SK-N-SH treated with all-trans-retinoic acid at 6 μM for 48 hours (cell line): ENCODE results near the gene MAGEA11.
"Not testable (repeated sequence)": the region's sequence is repeated elsewhere in the genome, so short reads cannot be mapped to it uniquely, and the experiment has no call there.

Source experiments
- ATAC-seq: fragments of 200-7000 bp; cut with Tn5 transposase; 3 replicates; pipeline ENCODE4 v1.9.1; 2020; ENCODE audit warnings: mild to moderate bottlenecking, moderate library complexity
- ARNTL ChIP-seq: fragments of 450-650 bp; formaldehyde crosslinking; IDR thresholded peaks from 2 replicates; pipeline ENCODE4 v1.5.0; 2020; ENCODE audit warnings: low read depth, mild to moderate bottlenecking, moderate library complexity, borderline replicate concordance
- CSDC2 ChIP-seq: fragments of 250-450 bp; sonication (Bioruptor Pico); IDR thresholded peaks from 2 replicates; pipeline ENCODE4 v1.5.0; 2020; ENCODE audit warnings: mild to moderate bottlenecking, moderate library complexity
- ESRRG ChIP-seq: fragments of 250-450 bp; sonication (Bioruptor Pico); IDR thresholded peaks from 2 replicates; pipeline ENCODE4 v1.6.1; 2021; ENCODE audit warnings: mild to moderate bottlenecking
- GLIS3 ChIP-seq: fragments of 250-450 bp; sonication (Bioruptor Pico); IDR thresholded peaks from 2 replicates; pipeline ENCODE4 v1.5.0; 2020; ENCODE audit warnings: mild to moderate bottlenecking, moderate library complexity
- ISL1 ChIP-seq: fragments of 250-450 bp; sonication (Bioruptor Pico); IDR thresholded peaks from 2 replicates; pipeline ENCODE4 v2.1.2; 2022; ENCODE audit warnings: mild to moderate bottlenecking, moderate library complexity
- OSR1 ChIP-seq: fragments of 250-450 bp; sonication (Bioruptor Pico); IDR thresholded peaks from 2 replicates; pipeline ENCODE4 v1.8.0; 2022; ENCODE audit warnings: moderate library complexity, mild to moderate bottlenecking, inconsistent platforms
- PPARA ChIP-seq: fragments of 250-450 bp; sonication (Bioruptor Pico); IDR thresholded peaks from 2 replicates; pipeline ENCODE4 v1.5.0; 2020; ENCODE audit warnings: mild to moderate bottlenecking, borderline replicate concordance
- RARB ChIP-seq: fragments of 250-450 bp; sonication (Bioruptor Pico); IDR thresholded peaks from 2 replicates; pipeline ENCODE4 v1.8.0; 2021; ENCODE audit warnings: mild to moderate bottlenecking, moderate library complexity
- SNAI2 ChIP-seq: fragments of 250-450 bp; sonication (Bioruptor Pico); IDR thresholded peaks from 2 replicates; pipeline ENCODE4 v1.5.0; 2020; ENCODE audit warnings: mild to moderate bottlenecking, moderate library complexity
- TCF4 ChIP-seq: fragments of 250-450 bp; sonication (Bioruptor Pico); IDR thresholded peaks from 2 replicates; pipeline ENCODE4 v1.8.0; 2021; ENCODE audit warnings: mild to moderate bottlenecking, moderate library complexity, borderline replicate concordance
- ZC3H10 ChIP-seq: fragments of 250-450 bp; sonication (Bioruptor Pico); IDR thresholded peaks from 2 replicates; pipeline ENCODE4 v1.5.1; 2021; ENCODE audit warnings: mild to moderate bottlenecking, moderate library complexity
- ZFP3 ChIP-seq: fragments of 250-450 bp; sonication (Bioruptor Pico); IDR thresholded peaks from 2 replicates; pipeline ENCODE4 v1.5.0; 2020; ENCODE audit warnings: mild to moderate bottlenecking, moderate library complexity
- ZFP30 ChIP-seq: fragments of 450-650 bp; formaldehyde crosslinking; IDR thresholded peaks from 2 replicates; pipeline ENCODE4 v1.5.0; 2022; ENCODE audit warnings: mild to moderate bottlenecking, moderate library complexity
- ZNF565 ChIP-seq: fragments of 450-650 bp; formaldehyde crosslinking; conservative IDR thresholded peaks from 2 replicates; pipeline ENCODE4 v1.5.0; 2020; ENCODE audit warnings: low read depth, mild to moderate bottlenecking, moderate library complexity
- ZNF70 ChIP-seq: fragments of 450-650 bp; formaldehyde crosslinking; IDR thresholded peaks from 2 replicates; pipeline ENCODE4 v1.5.0; 2020; ENCODE audit warnings: mild to moderate bottlenecking, moderate library complexity
- ZNF8 ChIP-seq: fragments of 450-650 bp; formaldehyde crosslinking; IDR thresholded peaks from 2 replicates; pipeline ENCODE4 v1.5.0; 2020; ENCODE audit warnings: mild to moderate bottlenecking, moderate library complexity
- TF ChIP-seq, protein P1 (sequence below): fragments of 250-450 bp; sonication (Bioruptor Pico); IDR thresholded peaks from 2 replicates; pipeline ENCODE4 v1.5.1; 2021; ENCODE audit warnings: mild to moderate bottlenecking, moderate library complexity
- TF ChIP-seq, protein P2 (sequence below): fragments of 250-450 bp; sonication (Bioruptor Pico); IDR thresholded peaks from 2 replicates; pipeline ENCODE4 v1.8.0; 2021; ENCODE audit warnings: low read depth, mild to moderate bottlenecking, moderate library complexity, borderline replicate concordance
- TF ChIP-seq, protein P3 (sequence below): fragments of 250-450 bp; sonication (Bioruptor Pico); IDR thresholded peaks from 2 replicates; pipeline ENCODE4 v1.5.0; 2020; ENCODE audit warnings: mild to moderate bottlenecking, moderate library complexity
- TF ChIP-seq, protein P4 (sequence below): fragments of 250-450 bp; sonication (Bioruptor Pico); IDR thresholded peaks from 2 replicates; pipeline ENCODE4 v1.5.1; 2020; ENCODE audit warnings: low read depth, mild to moderate bottlenecking, moderate library complexity

Gene MAGEA11

DNA sequence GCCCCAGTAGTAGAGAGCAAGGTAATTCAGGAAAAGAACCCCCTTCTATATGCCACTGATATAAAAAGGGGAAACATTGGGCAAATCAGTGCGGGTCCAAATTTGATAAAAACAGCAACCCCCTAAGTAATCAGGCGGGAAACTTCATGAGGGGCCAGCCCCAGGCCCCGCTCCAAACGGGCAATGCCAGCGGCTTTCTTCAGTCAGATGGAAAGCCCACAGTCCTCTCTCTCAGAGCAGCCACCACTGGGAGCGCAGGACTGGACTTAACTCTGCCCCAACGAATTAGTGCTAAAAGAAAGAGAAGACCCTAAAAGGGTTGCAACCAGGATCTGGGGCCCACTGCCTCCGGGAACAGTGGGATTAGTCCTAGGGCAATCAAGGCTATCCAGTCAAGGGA is 9.9 kb downstream of the MAGEA11 start:
- ATAC-seq: no peak
- TF ChIP-seq ZNF70 (CRISPR knock-in tag) (no peak), ZC3H10 (CRISPR knock-in tag) (no peak), CSDC2 (no peak), SNAI2 (CRISPR knock-in tag) (no peak), ZNF8 (no peak), ZNF565 (CRISPR knock-in tag) (no peak), ISL1 (no peak), GLIS3 (CRISPR knock-in tag) (no peak), PPARA (no peak), TCF4 (CRISPR knock-in tag) (no peak), RARB (no peak), ZFP30 (CRISPR knock-in tag) (no peak), ZFP3 (CRISPR knock-in tag) (no peak), ESRRG (CRISPR knock-in tag) (no peak), ARNTL (CRISPR knock-in tag) (no peak), OSR1 (CRISPR knock-in tag) (no peak)
- TF ChIP-seq, protein P1, sequence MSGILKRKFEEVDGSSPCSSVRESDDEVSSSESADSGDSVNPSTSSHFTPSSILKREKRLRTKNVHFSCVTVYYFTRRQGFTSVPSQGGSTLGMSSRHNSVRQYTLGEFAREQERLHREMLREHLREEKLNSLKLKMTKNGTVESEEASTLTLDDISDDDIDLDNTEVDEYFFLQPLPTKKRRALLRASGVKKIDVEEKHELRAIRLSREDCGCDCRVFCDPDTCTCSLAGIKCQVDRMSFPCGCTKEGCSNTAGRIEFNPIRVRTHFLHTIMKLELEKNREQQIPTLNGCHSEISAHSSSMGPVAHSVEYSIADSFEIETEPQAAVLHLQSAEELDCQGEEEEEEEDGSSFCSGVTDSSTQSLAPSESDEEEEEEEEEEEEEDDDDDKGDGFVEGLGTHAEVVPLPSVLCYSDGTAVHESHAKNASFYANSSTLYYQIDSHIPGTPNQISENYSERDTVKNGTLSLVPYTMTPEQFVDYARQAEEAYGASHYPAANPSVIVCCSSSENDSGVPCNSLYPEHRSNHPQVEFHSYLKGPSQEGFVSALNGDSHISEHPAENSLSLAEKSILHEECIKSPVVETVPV (CRISPR knock-in tag): no peak
- TF ChIP-seq, protein P2, sequence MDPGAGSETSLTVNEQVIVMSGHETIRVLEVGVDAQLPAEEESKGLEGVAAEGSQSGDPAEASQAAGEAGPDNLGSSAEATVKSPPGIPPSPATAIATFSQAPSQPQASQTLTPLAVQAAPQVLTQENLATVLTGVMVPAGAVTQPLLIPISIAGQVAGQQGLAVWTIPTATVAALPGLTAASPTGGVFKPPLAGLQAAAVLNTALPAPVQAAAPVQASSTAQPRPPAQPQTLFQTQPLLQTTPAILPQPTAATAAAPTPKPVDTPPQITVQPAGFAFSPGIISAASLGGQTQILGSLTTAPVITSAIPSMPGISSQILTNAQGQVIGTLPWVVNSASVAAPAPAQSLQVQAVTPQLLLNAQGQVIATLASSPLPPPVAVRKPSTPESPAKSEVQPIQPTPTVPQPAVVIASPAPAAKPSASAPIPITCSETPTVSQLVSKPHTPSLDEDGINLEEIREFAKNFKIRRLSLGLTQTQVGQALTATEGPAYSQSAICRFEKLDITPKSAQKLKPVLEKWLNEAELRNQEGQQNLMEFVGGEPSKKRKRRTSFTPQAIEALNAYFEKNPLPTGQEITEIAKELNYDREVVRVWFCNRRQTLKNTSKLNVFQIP: no peak
- TF ChIP-seq, protein P3, sequence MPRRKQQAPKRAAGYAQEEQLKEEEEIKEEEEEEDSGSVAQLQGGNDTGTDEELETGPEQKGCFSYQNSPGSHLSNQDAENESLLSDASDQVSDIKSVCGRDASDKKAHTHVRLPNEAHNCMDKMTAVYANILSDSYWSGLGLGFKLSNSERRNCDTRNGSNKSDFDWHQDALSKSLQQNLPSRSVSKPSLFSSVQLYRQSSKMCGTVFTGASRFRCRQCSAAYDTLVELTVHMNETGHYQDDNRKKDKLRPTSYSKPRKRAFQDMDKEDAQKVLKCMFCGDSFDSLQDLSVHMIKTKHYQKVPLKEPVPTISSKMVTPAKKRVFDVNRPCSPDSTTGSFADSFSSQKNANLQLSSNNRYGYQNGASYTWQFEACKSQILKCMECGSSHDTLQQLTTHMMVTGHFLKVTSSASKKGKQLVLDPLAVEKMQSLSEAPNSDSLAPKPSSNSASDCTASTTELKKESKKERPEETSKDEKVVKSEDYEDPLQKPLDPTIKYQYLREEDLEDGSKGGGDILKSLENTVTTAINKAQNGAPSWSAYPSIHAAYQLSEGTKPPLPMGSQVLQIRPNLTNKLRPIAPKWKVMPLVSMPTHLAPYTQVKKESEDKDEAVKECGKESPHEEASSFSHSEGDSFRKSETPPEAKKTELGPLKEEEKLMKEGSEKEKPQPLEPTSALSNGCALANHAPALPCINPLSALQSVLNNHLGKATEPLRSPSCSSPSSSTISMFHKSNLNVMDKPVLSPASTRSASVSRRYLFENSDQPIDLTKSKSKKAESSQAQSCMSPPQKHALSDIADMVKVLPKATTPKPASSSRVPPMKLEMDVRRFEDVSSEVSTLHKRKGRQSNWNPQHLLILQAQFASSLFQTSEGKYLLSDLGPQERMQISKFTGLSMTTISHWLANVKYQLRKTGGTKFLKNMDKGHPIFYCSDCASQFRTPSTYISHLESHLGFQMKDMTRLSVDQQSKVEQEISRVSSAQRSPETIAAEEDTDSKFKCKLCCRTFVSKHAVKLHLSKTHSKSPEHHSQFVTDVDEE (CRISPR knock-in tag): no peak
- TF ChIP-seq, protein P4, sequence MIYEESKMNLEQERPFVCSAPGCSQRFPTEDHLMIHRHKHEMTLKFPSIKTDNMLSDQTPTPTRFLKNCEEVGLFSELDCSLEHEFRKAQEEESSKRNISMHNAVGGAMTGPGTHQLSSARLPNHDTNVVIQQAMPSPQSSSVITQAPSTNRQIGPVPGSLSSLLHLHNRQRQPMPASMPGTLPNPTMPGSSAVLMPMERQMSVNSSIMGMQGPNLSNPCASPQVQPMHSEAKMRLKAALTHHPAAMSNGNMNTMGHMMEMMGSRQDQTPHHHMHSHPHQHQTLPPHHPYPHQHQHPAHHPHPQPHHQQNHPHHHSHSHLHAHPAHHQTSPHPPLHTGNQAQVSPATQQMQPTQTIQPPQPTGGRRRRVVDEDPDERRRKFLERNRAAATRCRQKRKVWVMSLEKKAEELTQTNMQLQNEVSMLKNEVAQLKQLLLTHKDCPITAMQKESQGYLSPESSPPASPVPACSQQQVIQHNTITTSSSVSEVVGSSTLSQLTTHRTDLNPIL (CRISPR knock-in tag): no peak

DNA sequence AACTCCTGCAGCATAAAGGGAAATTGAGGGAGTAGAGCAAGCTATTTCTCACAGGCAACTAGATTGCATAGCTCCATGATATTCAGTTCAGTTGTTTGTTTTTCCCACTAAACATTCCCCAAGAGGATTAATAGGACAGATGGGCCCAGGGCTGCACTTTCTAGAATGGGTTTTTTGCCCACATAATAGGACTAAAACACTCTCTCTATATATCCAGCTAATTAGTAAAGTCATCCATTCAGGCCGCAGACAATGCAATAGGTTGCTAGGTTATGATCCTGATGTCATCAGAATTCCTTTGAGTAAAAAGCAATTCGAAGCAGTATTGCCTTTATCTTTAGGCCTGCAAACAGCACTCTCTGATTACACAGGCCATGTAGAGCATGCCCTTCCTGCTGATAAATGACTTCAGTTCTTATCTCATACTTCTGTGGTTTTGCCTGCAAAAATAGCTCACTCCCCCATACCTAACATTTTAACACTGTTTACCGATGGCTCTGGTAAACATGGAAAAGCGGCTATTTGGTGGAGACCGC is 11.8 kb downstream of the MAGEA11 start:
- ATAC-seq: not testable (repeated sequence)

DNA sequence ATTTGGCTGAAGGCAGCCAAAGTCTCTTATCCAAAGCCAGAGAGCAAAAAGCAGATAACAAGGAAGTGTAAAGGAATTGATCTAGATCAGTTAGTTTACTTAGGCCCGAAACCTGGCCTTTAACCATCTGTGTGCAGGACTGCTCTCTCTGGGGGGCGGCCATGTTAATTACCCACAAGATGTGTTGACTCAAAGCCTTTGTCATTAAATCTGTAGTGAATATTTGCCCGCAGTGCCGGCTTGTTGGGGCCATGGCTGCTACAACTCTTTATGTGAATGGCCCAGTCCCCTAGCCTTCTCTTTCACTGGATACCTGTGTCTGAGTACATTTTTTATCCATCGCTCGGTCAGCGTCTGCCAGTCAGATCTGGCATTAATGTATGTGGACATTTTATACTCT is 15.4 kb downstream of the MAGEA11 start:
- not testable (repeated sequence) for ATAC-seq

DNA sequence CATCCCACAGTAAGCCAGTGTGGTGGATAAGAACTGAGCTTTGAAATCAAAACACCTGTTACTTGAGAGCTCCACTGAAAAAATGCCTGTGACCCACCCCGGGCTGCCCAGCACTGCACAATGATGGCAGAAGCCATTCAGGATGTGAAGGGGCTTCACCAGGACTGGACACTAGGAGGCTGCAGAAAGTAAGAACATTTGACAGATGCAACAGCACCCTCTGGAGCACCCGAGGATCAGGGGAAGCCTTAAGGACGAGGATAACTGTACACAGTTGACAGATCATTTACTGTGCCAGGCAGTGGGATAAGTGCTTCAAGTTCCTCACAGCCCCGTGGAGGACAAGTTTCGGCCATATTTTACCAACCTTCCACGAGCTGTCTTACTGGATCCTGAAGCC is 30.4 kb downstream of the MAGEA11 start:
- ATAC-seq: peak; percentile 63; the same call in 2 of the 3 replicates

DNA sequence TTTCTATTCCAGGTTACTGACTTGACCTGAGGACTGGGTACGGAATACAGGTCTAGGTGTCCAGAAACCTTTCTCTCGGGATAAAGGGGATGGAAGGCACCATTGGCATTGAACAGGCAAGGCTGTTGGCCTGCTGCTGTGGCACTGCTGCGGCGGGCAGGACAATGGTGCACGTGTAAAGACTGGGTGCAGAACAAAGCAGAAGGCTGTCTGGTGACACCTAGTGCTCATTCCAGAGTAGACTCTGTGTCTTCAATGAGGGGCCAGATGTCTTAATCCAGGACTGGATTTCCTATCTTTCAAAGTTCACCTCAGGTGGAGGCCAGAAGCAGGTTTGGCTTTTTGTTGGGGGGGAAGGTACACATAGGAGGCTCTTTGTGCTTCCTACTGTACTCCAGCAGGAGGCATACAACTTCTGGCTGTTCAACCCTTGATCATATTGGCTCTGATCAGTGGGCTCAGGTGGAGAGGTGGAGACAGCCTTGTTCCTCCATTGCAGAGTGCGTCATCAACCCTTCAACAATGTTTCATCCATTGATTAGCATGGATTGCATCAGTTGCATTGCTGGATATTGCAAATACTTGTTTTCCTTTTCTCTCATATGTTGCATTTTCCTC is 34.6 kb downstream of the MAGEA11 start:
- peak; percentile 57 for ATAC-seq
